Activated T-helper 2 cell treated with anti-CD3 and anti-CD28 coated beads, Interferon-gamma antibody, Interleukin-2, Interleukin-4, amounts not matched to agents 10 μg/mL and 5 μg/mL and 100 μg/mL, durations not matched to agents 14 hours and 24 hours and 36 hours (primary cell): Measurements from ENCODE around the gene PROK1. TPM values are rescaled to one million over a fixed set of nuclear protein-coding genes. Genes with fewer than 3 reads are reported as not detected.

Source experiments
- DNase-seq: peaks from one replicate; pipeline ENCODE4 v3.0.0; 2021; ENCODE audit warnings: low spot score
- H3K27ac Mint-ChIP-seq: one replicate; pipeline ENCODE4 v1.8.0; 2021; ENCODE audit warnings: mixed read lengths
- H3K27me3 Mint-ChIP-seq: one replicate; pipeline ENCODE4 v1.8.0; 2021; ENCODE audit warnings: low read depth, mixed read lengths
- H3K36me3 Mint-ChIP-seq: one replicate; pipeline ENCODE4 v1.8.0; 2021; ENCODE audit warnings: low read depth, mixed read lengths
- H3K4me1 Mint-ChIP-seq: one replicate; pipeline ENCODE4 v1.8.0; 2021; ENCODE audit warnings: low read depth, mixed read lengths
- H3K4me3 Mint-ChIP-seq: one replicate; pipeline ENCODE4 v1.8.0; 2021; ENCODE audit warnings: low read depth, mild to moderate bottlenecking, moderate library complexity, mixed read lengths
- H3K9me3 Mint-ChIP-seq: one replicate; pipeline ENCODE4 v1.8.0; 2021; ENCODE audit warnings: mixed read lengths
- intact Hi-C: fragments of 100-400 bp; cut with micrococcal nuclease; formaldehyde crosslinking; loops from one replicate; pipeline ENCODE4 v1.15.1; 2023
- total RNA-seq: library from RNA; stranded (reverse); gene quantifications from 2 replicates; pipeline ENCODE4 v1.2.3, GENCODE V29; 2022

PROK1 gene
- total RNA-seq, 1 donor from 2014 or later = not detected

DNA sequence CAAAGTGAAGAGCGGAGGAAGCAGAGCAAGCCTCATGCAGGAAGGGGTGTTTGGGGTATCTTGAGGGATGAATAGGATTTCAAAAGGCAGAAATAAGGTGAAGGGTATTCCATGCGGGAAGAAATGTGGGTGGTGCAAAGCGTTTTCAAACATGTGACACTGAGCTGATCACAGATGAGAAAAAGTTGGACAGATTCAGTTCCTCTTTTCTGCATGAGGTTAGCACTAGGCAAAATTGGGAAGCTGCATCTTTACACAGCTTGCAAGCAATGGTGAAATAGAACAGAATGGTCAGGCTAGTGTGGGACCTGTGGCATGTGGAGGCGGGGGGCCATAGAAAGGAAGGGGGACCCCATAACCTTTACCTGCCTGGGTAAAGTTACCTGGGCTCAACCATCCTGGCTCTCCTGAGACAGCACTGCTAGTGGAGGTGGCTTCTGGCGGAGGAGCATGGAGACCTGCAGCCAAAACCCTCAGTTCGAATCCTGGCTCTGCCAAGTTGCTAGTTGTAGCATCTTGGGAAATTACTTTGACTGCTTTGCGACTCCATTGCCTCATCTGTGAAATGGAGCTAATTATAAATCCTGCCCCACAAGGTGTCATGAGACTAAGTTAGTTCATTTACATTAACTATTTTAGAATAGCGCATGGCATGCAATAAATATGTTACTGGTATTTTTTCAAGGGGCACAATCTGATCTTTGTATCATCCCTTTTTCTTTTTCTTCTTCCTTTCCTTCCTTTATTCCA, 51.6 kb downstream of the PROK1 start:
- Mint-ChIP-seq H3K9me3 (no peaks in the 10 kb centered on the region), H3K27ac (no peak overlapping the region), H3K4me3 (no peak overlapping the region), H3K27me3 (peaks cover 21% of the 10 kb centered on the region), H3K36me3 (no peaks in the 10 kb centered on the region), H3K4me1 (no peaks in the 10 kb centered on the region)
- DNase-seq = no peak
- intact Hi-C loops = no loop called here

GRCh38 chr1:110503471-110503870, 52.5 kb downstream of the PROK1 start:
- no peaks in the 10 kb centered on the region for H3K4me1 Mint-ChIP-seq
- intact Hi-C loops = no loop called here
- no peak overlapping the region for H3K4me3 Mint-ChIP-seq
- H3K27ac Mint-ChIP-seq = no peak overlapping the region
- H3K36me3 Mint-ChIP-seq = no peaks in the 10 kb centered on the region
- H3K27me3 Mint-ChIP-seq = peaks cover 21% of the 10 kb centered on the region
- DNase-seq = no peak
- no peaks in the 10 kb centered on the region for H3K9me3 Mint-ChIP-seq

DNA sequence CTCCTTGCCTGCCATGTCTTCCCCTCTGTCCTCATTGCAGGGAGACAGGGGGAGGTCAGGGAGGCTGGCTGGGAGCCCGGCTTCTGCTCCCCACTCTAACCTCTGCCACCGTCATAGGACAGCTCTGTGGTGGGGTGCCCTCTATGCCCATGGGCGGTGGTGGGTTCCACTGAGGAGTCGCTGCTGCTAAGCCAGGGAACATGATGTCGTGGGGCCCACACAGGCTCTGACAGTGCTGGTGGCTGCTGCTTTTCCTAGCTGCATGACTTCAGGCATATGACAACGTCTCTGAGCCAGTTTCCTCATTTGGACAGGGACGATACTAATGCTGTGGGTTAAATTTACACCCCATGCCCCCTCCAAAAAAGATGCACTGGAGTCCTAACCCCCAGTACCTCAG, 53.3 kb downstream of the PROK1 start:
- no peaks in the 10 kb centered on the region for H3K4me1 Mint-ChIP-seq
- H3K4me3 Mint-ChIP-seq = no peak overlapping the region
- intact Hi-C loops = no loop called here
- H3K27ac Mint-ChIP-seq = no peak overlapping the region
- peaks cover 21% of the 10 kb centered on the region for H3K27me3 Mint-ChIP-seq
- no peak for DNase-seq
- no peaks in the 10 kb centered on the region for H3K36me3 Mint-ChIP-seq
- H3K9me3 Mint-ChIP-seq = no peaks in the 10 kb centered on the region

DNA sequence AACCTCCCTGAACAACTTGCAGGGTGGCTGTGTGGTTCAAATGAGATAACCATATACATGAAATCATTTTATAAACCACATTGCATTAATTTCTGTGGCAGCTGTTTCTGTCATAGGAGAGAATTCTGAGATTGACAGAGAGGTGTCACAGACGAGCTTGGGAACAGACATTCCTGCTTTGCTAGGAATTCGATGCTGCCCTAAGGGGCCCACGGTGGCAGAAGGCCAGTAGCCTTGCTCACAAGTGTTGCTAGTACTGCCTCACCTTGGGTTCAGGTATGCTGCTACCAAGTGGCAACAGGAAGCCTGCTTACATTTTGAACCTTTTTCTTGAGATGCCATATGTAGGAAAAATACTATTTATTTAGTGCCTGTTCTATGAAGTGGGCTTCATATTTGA, 54.6 kb downstream of the PROK1 start:
- Mint-ChIP-seq H3K9me3 (no peaks in the 10 kb centered on the region), H3K27ac (no peak overlapping the region), H3K4me1 (no peaks in the 10 kb centered on the region), H3K27me3 (peaks cover 17% of the 10 kb centered on the region), H3K36me3 (no peaks in the 10 kb centered on the region), H3K4me3 (no peak overlapping the region)
- no peak for DNase-seq
- intact Hi-C loops = no loop called here

- no peak for DNase-seq
- peaks cover 17% of the 10 kb centered on the region for H3K27me3 Mint-ChIP-seq
- no peaks in the 10 kb centered on the region for H3K4me1 Mint-ChIP-seq
- intact Hi-C loops = no loop called here
- H3K36me3 Mint-ChIP-seq = no peaks in the 10 kb centered on the region
- no peak overlapping the region for H3K27ac Mint-ChIP-seq
- no peaks in the 10 kb centered on the region for H3K9me3 Mint-ChIP-seq
- H3K4me3 Mint-ChIP-seq = no peak overlapping the region
These were observed 55.6 kb downstream of the PROK1 start for GRCh38 chr1:110506541-110506940.

Other genes starting within 250 kb of the PROK1 start
- 30.6 and 31.1 TPM in 2 replicates for gene KCNC4, start 240.8 kb upstream of the PROK1 start, total RNA-seq
- gene RBM15, start 111.8 kb upstream of the PROK1 start, total RNA-seq = 55.5 TPM in 2 replicates
- 0.23 and 0.73 TPM in 2 replicates for gene SLC16A4, start 60.1 kb upstream of the PROK1 start, total RNA-seq
- 170 and 171 TPM in 2 replicates for gene LAMTOR5, start 43.5 kb upstream of the PROK1 start, total RNA-seq
- gene KCNA10, start 68.0 kb downstream of the PROK1 start, total RNA-seq = not detected in 2 replicates
- gene KCNA2, start 155.2 kb downstream of the PROK1 start, total RNA-seq = 0.16 and 0.21 TPM in 2 replicates
- 24.0 and 24.4 TPM in 2 replicates for gene KCNA3, start 223.8 kb downstream of the PROK1 start, total RNA-seq